GM21515 (cell line): ENCODE results near the gene MAP1A.

Experiments used
- ATAC-seq: cut with Tn5 transposase; IDR thresholded peaks from one replicate; pipeline ENCODE4 v1.9.1; 2021; ENCODE audit not compliant: unreplicated experiment

MAP1A gene

DNA sequence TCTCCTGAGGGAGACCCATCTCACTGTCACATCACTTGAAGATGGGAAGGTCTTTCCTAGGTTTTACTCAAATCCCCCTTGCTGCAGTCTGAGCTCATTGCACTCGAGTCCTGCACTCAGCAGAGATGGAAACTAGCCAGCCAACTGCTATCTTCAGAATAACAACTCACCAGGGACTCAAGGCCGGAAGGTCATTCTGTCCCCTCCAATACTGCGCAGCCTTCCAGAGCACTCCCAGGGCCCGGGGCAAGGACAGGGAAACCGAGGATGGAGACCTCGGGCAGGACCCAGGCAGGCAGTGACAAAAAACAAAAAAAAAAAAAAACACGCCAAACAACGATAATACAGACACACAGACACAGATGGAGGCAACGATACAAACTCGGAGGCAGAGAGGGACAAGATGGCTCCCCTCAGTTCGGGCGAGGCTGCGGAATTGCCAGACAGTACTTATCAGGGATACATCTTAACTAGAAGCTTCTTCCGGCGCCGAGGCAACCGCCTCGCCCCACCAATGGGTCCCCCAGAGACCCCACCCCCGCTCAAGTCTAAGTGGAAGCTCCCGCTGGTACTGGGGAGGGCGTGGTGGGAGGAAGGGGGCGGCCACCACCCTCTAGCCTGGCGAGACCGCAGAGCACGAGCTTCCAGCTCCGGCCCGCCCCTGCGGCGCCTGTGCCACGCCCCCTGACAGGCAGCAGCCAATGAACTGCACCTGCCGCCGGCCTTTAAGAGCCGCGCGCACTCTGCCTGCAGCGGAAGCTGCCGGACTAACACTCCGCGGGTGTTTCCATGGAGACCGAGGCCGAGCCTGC is 7.0 kb upstream of the MAP1A start:
- ATAC-seq, result peak; percentile 97

DNA sequence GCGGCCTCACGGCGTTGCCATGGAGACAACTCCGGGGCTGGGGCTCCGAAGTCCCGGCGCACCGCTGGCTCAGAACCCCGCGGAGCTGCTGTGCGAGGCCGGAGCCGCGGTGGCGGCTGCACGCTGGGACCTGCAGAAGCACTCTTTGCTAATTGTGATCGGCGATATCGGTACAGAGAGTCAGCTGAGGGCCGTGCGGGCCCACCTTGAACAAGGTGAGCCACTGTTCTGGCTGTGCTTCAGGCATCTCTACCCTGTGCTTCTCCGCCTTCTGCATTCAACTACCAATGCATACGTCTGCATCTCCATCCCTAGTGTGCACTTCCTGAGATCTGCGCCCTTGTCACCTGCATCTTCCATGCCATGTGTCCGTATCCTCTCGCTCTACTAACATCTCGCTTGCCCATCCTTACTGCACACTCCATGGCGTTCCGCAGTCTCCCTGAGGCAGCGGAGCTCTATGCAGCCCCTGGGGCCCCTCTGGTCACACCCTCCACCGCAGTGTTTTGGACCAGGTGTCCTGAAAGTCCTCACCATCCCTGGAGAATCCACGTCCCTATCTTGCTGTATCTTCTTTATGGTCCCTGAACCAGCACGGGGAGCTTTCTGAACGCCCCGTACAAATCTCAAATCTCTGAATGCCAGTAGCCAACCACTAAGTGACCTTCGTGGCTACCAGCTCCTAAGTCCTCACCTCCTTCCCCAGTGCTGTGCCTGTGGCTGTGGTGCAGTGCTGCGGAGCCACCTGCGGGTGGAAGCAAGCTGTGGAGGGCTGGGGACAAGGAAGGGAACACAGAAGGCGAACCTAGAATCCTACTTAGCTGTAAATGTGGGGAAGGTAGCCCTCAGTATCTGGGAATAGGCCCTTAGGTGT is 6.2 kb upstream of the MAP1A start:
- no peak for ATAC-seq

DNA sequence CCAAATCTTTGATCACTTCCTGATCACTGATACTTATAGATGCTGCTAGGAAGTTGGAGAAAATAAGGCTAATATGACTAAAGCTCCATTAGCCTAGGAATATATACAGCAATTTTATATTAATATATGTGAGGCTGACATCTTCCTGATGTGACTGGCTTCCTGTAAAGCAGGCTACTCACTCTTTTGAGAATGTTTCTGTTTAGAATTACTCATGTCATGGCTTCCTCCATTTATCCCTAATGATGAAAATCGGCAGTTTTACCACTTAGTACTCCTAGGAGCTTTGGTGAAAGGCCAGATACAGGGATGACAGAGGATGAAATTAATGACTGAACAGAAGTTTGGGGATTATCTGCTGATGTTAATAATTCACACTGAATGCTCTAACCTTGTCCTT is 3.9 kb upstream of the MAP1A start:
- no peak for ATAC-seq

DNA sequence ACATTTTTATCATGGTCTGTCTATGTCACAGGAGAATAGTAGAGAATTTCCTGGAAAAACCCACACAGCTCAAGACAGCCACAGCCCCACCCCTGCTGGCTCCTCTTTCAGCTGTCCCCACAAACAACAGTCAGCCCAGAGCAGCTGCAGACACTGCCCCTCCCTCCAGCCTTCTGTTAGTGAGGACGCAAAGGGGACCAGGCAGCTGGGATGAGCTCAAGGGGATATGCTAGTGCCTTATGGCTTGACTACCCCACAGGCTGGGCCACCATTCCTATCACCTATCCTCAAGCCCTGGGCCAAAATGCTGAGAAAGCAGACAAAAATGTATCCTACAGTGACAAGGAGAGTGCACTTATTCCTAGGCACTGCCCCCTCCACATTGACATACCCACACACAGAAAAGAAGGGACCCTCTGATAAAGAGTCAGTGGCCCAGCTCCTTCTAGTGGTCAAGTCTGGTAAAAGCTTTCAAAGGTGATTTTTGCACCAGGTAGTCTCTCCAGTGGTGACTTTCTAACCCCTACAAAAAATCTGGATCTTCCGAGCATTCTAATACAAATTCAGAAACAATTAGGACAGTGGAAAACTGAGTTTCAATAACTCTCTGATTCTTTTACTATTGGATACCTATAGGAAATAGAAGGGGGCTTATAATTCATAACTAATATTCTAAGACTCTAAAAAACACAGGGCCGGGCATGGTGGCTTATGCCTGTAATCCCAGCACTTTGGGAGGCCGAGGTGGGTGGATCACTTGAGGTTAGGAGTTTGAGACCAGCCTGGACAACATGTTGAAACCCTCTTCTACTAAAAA is 3.0 kb upstream of the MAP1A start:
- ATAC-seq, result no peak

DNA sequence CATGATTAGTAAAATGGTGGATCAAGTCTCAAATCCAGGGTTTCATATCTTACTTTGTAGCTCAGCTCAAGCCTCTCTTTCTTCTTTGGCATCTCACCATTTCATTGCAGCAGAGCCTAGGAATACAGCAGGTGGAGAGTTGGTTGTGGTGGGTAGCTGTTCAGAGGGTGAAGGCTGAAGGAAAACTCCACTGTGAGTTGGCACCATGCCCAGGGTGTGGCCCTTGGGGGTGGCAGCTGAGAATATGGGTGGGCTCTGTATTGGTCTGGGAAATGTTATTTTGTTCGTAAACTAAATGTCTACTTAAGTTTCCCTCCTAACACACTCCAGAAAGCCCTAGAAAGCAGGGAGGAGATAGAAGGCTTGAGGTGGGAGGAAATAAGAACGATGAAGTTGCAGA is 1.7 kb upstream of the MAP1A start:
- no peak for ATAC-seq

DNA sequence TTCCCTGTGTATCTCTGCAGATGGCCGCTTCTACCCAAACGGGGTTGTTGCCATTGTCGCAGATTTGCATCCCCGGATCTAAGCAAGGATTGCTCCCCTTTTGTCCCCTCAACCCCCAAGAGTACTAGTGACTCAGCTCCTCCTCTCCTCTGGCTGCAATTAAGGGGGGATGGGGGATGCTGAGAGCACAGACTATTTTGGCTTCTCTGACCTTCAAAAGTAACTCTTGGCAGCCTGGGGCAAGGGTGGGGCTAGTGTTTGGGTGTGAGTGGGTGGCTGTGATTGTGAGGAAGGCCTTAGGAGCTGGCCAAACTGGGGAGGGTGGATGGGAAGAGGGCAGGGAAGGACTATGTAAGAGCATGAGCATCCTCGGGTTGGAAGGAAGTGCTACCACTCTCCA is 1.2 kb upstream of the MAP1A start:
- ATAC-seq, result no peak

DNA sequence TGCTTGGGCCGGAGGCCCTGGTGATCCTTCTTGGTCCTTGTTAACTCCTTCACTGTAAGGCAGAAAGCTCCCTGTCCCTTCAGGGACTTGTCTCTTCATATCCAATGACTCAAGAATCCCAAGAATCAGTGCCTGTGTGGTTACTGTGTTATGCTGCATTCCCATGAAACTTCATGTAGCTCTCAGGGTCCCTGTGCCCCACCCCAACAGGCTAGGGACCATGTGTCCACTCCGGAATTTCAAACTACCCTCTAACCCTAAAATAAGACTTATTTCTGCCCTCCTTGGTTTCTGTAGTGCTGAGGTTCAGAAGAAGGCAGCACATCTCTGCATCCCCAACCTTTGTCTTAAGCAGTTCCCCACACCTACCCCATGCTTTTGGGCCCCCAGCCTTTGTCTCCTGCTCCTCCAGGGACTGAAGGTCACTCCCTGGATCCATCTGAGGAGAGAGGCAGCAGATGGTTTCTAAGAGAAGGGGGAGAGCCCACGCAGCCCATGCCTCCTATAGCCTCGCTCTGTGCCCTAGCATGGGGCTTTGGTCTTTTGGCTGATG is 531 bp upstream of the MAP1A start:
- no peak for ATAC-seq

DNA sequence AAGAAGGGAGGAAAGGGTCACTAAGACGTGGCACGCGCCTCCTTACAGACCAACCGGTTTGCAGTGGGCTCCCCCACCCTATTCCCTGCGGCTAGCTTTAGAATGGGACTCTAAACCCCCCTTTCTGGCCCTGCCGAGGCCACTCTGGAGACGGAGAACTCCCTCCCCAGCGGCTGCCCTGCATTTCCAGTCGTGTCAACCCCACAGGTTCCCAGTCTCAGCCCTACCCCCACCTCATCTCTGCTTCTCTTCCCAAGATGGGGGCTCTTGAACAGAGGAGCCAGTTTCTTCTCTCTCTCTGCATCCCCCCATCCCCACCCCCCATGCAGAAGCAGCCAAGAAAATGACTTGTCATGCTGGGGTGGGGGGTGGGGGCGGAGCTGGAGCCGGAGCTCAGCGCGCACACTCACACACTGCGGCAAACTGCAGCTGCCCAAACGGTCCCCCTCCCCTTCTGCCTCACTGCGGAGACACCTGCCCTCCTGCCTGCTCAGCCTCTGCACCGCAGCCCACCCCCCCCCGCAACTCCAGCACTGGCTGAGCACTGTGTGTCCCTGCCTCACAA is 871 bp downstream of the MAP1A start:
- no peak for ATAC-seq

DNA sequence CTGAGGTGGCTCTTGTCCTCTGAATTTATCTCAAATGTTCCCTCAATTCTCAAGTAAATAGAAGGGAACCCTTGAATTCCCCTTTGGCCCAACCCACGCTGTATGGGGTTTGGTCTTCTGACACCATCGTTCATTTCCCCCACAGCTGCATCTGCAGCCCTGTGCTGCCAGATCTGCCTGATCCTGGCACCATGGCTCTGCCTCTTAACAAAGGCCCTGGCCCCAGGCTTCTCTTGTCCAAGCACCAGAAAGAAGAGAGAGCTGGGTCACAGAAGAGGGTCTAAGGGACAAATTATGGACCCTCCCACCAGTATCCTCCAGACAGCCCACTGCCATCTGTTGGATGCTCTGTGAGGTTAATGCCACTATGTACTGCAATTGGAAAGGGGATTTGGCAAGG is 1.8 kb downstream of the MAP1A start:
- ATAC-seq, result no peak

DNA sequence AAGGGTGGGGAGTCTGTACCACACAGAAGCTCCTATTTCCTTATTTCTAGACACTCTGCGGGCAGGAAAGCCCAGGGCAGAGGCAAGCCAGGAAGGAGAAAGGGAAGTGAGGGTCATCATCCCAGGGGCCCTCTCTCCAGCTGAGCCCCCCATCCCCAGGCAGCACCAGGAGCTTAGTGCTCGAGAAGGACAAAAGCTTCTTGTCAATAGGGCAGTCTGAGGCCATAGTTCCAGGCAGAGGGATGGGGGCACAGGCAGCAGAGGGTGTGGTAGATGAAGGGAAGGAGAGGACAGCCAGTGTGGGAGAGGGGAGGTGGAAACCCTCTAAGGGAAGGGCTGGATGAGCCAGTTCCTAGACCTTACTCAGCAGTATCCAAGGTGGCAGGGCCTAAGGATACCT is 2.7 kb downstream of the MAP1A start:
- ATAC-seq, result no peak

DNA sequence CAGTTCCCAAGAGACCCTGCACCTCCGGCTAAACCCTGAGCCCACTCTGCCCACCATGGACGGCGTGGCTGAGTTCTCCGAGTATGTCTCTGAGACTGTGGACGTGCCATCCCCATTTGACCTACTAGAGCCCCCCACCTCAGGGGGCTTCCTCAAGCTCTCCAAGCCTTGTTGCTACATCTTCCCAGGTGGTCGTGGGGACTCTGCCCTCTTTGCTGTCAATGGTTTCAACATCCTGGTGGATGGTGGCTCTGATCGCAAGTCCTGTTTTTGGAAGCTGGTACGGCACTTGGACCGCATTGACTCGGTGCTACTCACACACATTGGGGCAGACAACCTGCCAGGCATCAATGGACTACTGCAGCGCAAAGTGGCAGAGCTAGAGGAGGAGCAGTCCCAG is 4.0 kb downstream of the MAP1A start:
- no peak for ATAC-seq

DNA sequence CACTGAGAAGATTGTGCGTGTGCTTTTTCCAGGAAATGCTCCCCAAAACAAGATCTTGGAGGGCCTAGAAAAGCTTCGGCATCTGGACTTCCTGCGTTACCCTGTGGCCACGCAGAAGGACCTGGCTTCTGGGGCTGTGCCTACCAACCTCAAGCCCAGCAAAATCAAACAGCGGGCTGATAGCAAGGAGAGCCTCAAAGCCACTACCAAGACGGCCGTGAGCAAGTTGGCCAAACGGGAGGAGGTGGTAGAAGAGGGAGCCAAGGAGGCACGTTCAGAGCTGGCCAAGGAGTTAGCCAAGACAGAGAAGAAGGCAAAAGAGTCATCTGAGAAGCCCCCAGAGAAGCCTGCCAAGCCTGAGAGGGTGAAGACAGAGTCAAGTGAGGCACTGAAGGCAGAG is 4.8 kb downstream of the MAP1A start:
- no peak for ATAC-seq

DNA sequence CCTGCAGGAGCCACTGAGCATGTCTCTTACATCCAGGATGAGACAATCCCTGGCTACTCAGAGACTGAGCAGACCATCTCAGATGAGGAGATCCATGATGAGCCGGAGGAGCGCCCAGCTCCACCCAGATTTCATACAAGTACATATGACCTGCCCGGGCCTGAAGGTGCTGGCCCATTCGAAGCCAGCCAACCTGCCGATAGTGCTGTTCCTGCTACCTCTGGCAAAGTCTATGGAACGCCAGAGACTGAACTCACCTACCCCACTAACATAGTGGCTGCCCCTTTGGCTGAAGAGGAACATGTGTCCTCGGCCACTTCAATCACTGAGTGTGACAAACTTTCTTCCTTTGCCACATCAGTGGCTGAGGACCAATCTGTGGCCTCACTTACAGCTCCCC is 6.2 kb downstream of the MAP1A start:
- no peak for ATAC-seq

DNA sequence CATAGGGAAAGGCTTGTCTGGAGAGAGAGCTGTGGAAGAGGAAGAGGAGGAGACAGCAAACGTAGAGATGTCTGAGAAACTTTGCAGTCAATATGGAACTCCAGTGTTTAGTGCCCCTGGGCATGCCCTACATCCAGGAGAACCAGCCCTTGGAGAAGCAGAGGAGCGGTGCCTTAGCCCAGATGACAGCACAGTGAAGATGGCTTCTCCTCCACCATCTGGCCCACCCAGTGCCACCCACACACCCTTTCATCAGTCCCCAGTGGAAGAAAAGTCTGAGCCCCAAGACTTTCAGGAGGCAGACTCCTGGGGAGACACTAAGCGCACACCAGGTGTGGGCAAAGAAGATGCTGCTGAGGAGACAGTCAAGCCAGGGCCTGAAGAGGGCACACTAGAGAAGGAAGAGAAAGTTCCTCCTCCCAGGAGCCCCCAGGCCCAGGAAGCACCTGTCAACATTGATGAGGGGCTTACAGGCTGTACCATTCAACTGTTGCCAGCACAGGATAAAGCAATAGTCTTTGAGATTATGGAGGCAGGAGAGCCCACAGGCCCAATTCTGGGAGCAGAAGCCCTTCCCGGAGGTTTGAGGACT is 6.9 kb downstream of the MAP1A start:
- ATAC-seq, result no peak

DNA sequence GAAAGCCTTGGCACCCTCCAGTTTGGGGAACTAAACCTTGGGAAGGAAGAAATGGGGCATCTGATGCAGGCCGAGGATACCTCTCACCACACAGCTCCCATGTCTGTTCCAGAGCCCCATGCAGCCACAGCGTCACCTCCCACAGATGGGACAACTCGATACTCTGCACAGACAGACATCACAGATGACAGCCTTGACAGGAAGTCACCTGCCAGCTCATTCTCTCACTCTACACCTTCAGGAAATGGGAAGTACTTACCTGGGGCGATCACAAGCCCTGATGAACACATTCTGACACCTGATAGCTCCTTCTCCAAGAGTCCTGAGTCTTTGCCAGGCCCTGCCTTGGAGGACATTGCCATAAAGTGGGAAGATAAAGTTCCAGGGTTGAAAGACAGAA is 7.7 kb downstream of the MAP1A start:
- ATAC-seq, result no peak

DNA sequence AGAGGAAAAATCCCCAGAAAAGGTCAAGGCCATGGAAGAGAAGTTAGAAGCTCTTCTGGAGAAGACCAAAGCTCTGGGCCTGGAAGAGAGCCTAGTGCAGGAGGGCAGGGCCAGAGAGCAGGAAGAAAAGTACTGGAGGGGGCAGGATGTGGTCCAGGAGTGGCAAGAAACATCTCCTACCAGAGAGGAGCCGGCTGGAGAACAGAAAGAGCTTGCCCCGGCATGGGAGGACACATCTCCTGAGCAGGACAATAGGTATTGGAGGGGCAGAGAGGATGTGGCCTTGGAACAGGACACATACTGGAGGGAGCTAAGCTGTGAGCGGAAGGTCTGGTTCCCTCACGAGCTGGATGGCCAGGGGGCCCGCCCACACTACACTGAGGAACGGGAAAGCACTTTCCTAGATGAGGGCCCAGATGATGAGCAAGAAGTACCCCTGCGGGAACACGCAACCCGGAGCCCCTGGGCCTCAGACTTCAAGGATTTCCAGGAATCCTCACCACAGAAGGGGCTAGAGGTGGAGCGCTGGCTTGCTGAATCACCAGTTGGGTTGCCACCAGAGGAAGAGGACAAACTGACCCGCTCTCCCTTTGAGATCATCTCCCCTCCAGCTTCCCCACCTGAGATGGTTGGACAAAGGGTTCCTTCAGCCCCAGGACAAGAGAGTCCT is 9.0 kb downstream of the MAP1A start:
- no peak for ATAC-seq

DNA sequence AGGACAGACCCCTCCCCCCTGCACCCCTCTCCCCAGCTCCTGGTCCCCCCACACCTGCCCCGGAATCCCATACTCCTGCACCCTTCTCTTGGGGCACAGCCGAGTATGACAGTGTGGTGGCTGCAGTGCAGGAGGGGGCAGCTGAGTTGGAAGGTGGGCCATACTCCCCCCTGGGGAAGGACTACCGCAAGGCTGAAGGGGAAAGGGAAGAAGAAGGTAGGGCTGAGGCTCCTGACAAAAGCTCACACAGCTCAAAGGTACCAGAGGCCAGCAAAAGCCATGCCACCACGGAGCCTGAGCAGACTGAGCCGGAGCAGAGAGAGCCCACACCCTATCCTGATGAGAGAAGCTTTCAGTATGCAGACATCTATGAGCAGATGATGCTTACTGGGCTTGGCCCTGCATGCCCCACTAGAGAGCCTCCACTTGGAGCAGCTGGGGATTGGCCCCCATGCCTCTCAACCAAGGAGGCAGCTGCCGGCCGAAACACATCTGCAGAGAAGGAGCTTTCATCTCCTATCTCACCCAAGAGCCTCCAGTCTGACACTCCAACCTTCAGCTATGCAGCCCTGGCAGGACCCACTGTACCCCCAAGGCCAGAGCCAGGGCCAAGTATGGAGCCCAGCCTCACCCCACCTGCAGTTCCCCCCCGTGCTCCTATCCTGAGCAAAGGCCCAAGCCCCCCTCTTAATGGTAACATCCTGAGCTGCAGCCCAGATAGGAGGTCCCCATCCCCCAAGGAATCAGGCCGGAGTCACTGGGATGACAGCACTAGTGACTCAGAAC is 9.8 kb downstream of the MAP1A start:
- no peak for ATAC-seq

DNA sequence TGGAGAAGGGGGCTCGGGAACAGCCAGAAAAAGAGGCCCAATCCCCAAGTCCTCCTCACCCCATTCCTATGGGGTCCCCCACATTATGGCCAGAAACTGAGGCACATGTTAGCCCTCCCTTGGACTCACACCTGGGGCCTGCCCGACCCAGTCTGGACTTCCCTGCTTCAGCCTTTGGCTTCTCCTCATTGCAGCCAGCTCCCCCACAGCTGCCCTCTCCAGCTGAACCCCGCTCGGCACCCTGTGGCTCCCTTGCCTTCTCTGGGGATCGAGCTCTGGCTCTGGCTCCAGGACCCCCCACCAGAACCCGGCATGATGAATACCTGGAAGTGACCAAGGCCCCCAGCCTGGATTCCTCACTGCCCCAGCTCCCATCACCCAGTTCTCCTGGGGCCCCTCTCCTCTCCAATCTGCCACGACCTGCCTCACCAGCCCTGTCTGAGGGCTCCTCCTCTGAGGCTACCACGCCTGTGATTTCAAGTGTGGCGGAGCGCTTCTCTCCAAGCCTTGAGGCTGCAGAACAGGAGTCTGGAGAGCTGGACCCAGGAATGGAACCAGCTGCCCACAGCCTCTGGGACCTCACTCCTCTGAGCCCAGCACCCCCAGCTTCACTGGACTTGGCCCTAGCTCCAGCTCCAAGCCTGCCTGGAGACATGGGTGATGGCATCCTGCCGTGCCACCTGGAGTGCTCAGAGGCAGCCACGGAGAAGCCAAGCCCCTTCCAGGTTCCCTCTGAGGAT is 10.6 kb downstream of the MAP1A start:
- no peak for ATAC-seq
